Prostate gland (tissue), 2 donors: Measurements from ENCODE around the gene VWA3A. TPM values are rescaled to one million over a fixed set of nuclear protein-coding genes. Genes with fewer than 3 reads are reported as not detected.

ENCODE experiments used
- DNase-seq: peaks from one replicate; pipeline ENCODE4 v3.0.0-alpha.2; 2019; ENCODE audit warnings: low spot score
- H3K27ac ChIP-seq, 2 donors: fragments of 200-600 bp; sonication (generic); 2 replicates each; pipeline ENCODE4 v1.5.1; 2017 to 2019
- H3K27me3 ChIP-seq: fragments of 200-600 bp; sonication (generic); replicated peaks from 2 replicates; pipeline ENCODE4 v1.5.1; 2019; ENCODE audit not compliant: insufficient read depth
- H3K36me3 ChIP-seq, 2 donors: fragments of 200-600 bp; sonication (generic); 1 replicate in 1 of 2; 2 replicates in 1 of 2; pipeline versions ENCODE4 v1.5.1 to v1.8.1; 2017 to 2019
- H3K4me1 ChIP-seq: fragments of 200-600 bp; sonication (generic); replicated peaks from 2 replicates; pipeline ENCODE4 v1.5.1; 2019
- H3K4me3 ChIP-seq, 2 donors: fragments of 200-600 bp; sonication (generic); 2 replicates each; pipeline ENCODE4 v1.5.1; 2017 to 2019
- H3K9me3 ChIP-seq: fragments of 200-600 bp; sonication (generic); 2 replicates; pipeline ENCODE4 v1.5.1; 2017
- CTCF ChIP-seq, 4 experiments: fragments of 200-600 bp in 2 of 4; fragments of 450-650 bp in 2 of 4; sonication (generic) in 2 of 4; IDR thresholded peaks; 1 replicate in 3 of 4; 2 replicates in 1 of 4; pipeline ENCODE4 v1.5.1; 2016 to 2019; ENCODE audit warnings: antibody characterized with exemption in 4 of 4, mild to moderate bottlenecking in 2 of 4, moderate library complexity in 2 of 4
- POLR2A ChIP-seq: fragments of 450-650 bp; IDR thresholded peaks from one replicate; pipeline ENCODE4 v1.6.1; 2016; ENCODE audit warnings: antibody characterized with exemption, mild to moderate bottlenecking
- POLR2AphosphoS5 ChIP-seq: sonication (generic); formaldehyde crosslinking; IDR thresholded peaks from one replicate; pipeline ENCODE4 v1.6.1; 2017; ENCODE audit warnings: antibody characterized with exemption
- WGBS: methylation state at CpG from one replicate; pipeline ENCODE4 v1.1.5; 2018; 5-methylcytosine and 5-hydroxymethylcytosine counted together
- intact Hi-C: fragments of 100-400 bp; cut with DNase I; formaldehyde crosslinking; loops from one replicate; pipeline ENCODE4 v1.14.2; 2022
- total RNA-seq, 2 donors: library from RNA; depleted of rRNA; stranded (reverse); fragments of >200 nt; gene quantifications; one replicate each; pipeline ENCODE4 v1.1.0, GENCODE V29; 2016

The VWA3A gene
- total RNA-seq, 2 donors from 2014 or later: 0.41 to 2.5 TPM

GRCh38 chr16:22181426-22181825, 89.1 kb downstream of the VWA3A start:
- no peak for TF ChIP-seq CTCF (IDR thresholded peaks at IDR 0.05)
- TF ChIP-seq POLR2A: no peak
- TF ChIP-seq POLR2AphosphoS5: no peak
- 87% methylated on average over 11 of the region's 11 CpGs for WGBS
- Histone ChIP-seq H3K27me3 (no peaks in the 10 kb centered on the region), H3K9me3 (no peaks in the 10 kb centered on the region), H3K36me3 (no peaks in the 10 kb centered on the region), H3K4me1 (no peaks in the 10 kb centered on the region), H3K4me3 (no peak overlapping the region), H3K27ac (no peak overlapping the region)
- intact Hi-C loops: no loop called here
- no peak for DNase-seq

- 79% methylated on average over 7 of the region's 7 CpGs for WGBS
- no peaks in the 10 kb centered on the region for H3K36me3 ChIP-seq
- intact Hi-C loops: no loop called here
- H3K4me1 ChIP-seq: no peaks in the 10 kb centered on the region
- no peaks in the 10 kb centered on the region for H3K9me3 ChIP-seq
- H3K27ac ChIP-seq: no peak overlapping the region
- TF ChIP-seq POLR2A (no peak), CTCF (IDR thresholded peaks at IDR 0.05) (no peak), POLR2AphosphoS5 (no peak)
- no peaks in the 10 kb centered on the region for H3K27me3 ChIP-seq
- DNase-seq: no peak
- H3K4me3 ChIP-seq: no peak overlapping the region
Measured at GRCh38 chr16:22181843-22182242, 89.5 kb downstream of the VWA3A start.

GRCh38 chr16:22183335-22183734, 91.0 kb downstream of the VWA3A start:
- Histone ChIP-seq H3K4me1 (no peaks in the 10 kb centered on the region), H3K9me3 (no peaks in the 10 kb centered on the region), H3K36me3 (no peaks in the 10 kb centered on the region), H3K27me3 (no peaks in the 10 kb centered on the region), H3K4me3 (no peak overlapping the region), H3K27ac (no peak overlapping the region)
- no peak for DNase-seq
- intact Hi-C loops: no loop called here
- TF ChIP-seq CTCF (IDR thresholded peaks at IDR 0.05) (no peak), POLR2AphosphoS5 (no peak), POLR2A (no peak)
- 92% methylated on average over 5 of the region's 5 CpGs for WGBS

GRCh38 chr16:22183901-22184614, 91.7 kb downstream of the VWA3A start:
- Histone ChIP-seq H3K36me3 (no peaks in the 10 kb centered on the region), H3K27me3 (no peaks in the 10 kb centered on the region), H3K4me3 (no peak overlapping the region), H3K4me1 (peaks cover 4% of the 10 kb centered on the region), H3K27ac (no peak overlapping the region), H3K9me3 (no peaks in the 10 kb centered on the region)
- 80% methylated on average over 11 of the region's 11 CpGs for WGBS
- TF ChIP-seq POLR2A (no peak), POLR2AphosphoS5 (no peak), CTCF (IDR thresholded peaks at IDR 0.05) (no peak)
- DNase-seq: no peak
- intact Hi-C loops: no loop called here

- H3K36me3 ChIP-seq: no peaks in the 10 kb centered on the region
- H3K4me3 ChIP-seq: no peak overlapping the region
- H3K27me3 ChIP-seq: no peaks in the 10 kb centered on the region
- H3K27ac ChIP-seq: no peak overlapping the region
- DNase-seq: no peak
- no peaks in the 10 kb centered on the region for H3K9me3 ChIP-seq
- intact Hi-C loops: no loop called here
- TF ChIP-seq POLR2A (no peak), POLR2AphosphoS5 (no peak), CTCF (IDR thresholded peaks at IDR 0.05) (no peak)
- peaks cover 6% of the 10 kb centered on the region for H3K4me1 ChIP-seq
- 93% methylated on average over 6 of the region's 6 CpGs for WGBS
Measured at GRCh38 chr16:22184615-22184968, 92.3 kb downstream of the VWA3A start.
